Measurements from ENCODE around the gene PRKACG.

PRKACG gene

GRCh38 chr9:68969538-68969937 is 44.4 kb downstream of the PRKACG start:
- intact Hi-C loops (cut with DNase I; ENCODE audit: low total_unique reads): no loop called here

GRCh38 chr9:68967800-68968199 is 46.1 kb downstream of the PRKACG start:
- TF ChIP-seq, protein P1, sequence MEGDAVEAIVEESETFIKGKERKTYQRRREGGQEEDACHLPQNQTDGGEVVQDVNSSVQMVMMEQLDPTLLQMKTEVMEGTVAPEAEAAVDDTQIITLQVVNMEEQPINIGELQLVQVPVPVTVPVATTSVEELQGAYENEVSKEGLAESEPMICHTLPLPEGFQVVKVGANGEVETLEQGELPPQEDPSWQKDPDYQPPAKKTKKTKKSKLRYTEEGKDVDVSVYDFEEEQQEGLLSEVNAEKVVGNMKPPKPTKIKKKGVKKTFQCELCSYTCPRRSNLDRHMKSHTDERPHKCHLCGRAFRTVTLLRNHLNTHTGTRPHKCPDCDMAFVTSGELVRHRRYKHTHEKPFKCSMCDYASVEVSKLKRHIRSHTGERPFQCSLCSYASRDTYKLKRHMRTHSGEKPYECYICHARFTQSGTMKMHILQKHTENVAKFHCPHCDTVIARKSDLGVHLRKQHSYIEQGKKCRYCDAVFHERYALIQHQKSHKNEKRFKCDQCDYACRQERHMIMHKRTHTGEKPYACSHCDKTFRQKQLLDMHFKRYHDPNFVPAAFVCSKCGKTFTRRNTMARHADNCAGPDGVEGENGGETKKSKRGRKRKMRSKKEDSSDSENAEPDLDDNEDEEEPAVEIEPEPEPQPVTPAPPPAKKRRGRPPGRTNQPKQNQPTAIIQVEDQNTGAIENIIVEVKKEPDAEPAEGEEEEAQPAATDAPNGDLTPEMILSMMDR (IDR thresholded peaks at IDR 0.05): no peak
- no peak for DNase-seq
- no peaks in the 10 kb centered on the region for H3K9me3 ChIP-seq
- intact Hi-C loops (cut with DNase I; ENCODE audit: low total_unique reads): no loop called here
- H3K27me3 ChIP-seq: no peaks in the 10 kb centered on the region
- H3K4me3 ChIP-seq: no peak overlapping the region
- no peaks in the 10 kb centered on the region for H3K36me3 ChIP-seq
- H3K4me1 ChIP-seq: no peaks in the 10 kb centered on the region
- no peak overlapping the region for H3K27ac ChIP-seq

More at GRCh38 chr9:68969538-68969937, 44.4 kb downstream of the PRKACG start:
- no peaks in the 10 kb centered on the region for H3K36me3 ChIP-seq
- H3K27me3 ChIP-seq: no peaks in the 10 kb centered on the region
- no peaks in the 10 kb centered on the region for H3K9me3 ChIP-seq
- H3K27ac ChIP-seq: no peak overlapping the region
- no peaks in the 10 kb centered on the region for H3K4me1 ChIP-seq
- no peak overlapping the region for H3K4me3 ChIP-seq
- DNase-seq: no peak
- TF ChIP-seq, protein P1 (IDR thresholded peaks at IDR 0.05): no peak

DNA sequence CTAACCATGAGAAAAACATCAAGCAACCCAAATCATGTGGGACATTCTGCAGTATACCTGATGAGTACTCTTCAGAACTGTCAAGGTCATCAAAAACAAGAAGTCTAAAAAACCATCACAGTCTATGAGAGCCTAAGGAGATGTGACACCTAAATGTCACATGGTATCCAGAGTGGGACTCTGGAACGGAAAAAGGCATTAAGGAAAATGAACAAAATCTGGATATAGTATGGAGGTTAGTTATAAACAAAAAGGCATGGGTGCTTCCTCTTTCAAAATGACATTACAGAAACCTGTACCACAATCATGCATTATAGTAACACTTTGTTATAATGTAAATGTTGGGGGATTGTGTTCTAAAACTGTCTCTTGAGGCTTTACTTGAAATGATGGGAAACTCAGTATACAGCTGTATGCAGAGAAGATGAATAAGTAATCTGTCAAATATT is 47.4 kb downstream of the PRKACG start:
- intact Hi-C loops (cut with DNase I; ENCODE audit: low total_unique reads): no loop called here
- TF ChIP-seq, protein P1 (IDR thresholded peaks at IDR 0.05): no peak

GRCh38 chr9:68964765-68965164 is 49.1 kb downstream of the PRKACG start:
- Histone ChIP-seq H3K27me3 (no peaks in the 10 kb centered on the region), H3K4me1 (no peaks in the 10 kb centered on the region), H3K36me3 (no peaks in the 10 kb centered on the region), H3K4me3 (no peak overlapping the region), H3K9me3 (no peaks in the 10 kb centered on the region), H3K27ac (no peak overlapping the region)
- intact Hi-C loops (cut with DNase I; ENCODE audit: low total_unique reads): no loop called here
- TF ChIP-seq, protein P1 (IDR thresholded peaks at IDR 0.05): no peak
- no peak for DNase-seq

More for the DNA sequence above, 47.4 kb downstream of the PRKACG start:
- no peaks in the 10 kb centered on the region for H3K4me1 ChIP-seq
- H3K36me3 ChIP-seq: no peaks in the 10 kb centered on the region
- DNase-seq: no peak
- H3K4me3 ChIP-seq: no peak overlapping the region
- no peak overlapping the region for H3K27ac ChIP-seq
- H3K9me3 ChIP-seq: no peaks in the 10 kb centered on the region
- H3K27me3 ChIP-seq: no peaks in the 10 kb centered on the region

DNA sequence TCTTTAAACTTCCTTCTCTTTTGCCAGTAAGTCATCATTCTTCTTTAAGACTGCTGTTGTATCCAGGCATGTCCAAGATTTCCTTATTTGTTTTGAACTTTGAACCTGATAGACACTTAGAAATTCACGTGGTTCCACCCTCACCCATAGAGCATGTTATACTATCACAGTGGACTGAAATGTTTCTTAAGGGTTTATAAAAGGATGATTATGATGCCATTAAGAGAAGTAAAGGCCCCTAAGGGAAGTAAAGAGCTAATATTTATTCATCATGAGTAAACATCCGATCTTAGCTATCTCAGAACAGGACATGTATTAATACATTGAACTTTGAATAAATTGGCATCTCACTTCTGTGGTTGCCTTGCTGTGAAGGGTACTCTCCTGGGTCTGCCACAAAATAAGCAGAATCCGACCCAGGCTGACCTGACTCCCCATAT is 49.8 kb downstream of the PRKACG start:
- no peaks in the 10 kb centered on the region for H3K4me1 ChIP-seq
- intact Hi-C loops (cut with DNase I; ENCODE audit: low total_unique reads): no loop called here
- no peak for DNase-seq
- no peak overlapping the region for H3K4me3 ChIP-seq
- TF ChIP-seq, protein P1 (IDR thresholded peaks at IDR 0.05): no peak
- no peak overlapping the region for H3K27ac ChIP-seq
- H3K9me3 ChIP-seq: no peaks in the 10 kb centered on the region
- H3K27me3 ChIP-seq: no peaks in the 10 kb centered on the region
- no peaks in the 10 kb centered on the region for H3K36me3 ChIP-seq

DNA sequence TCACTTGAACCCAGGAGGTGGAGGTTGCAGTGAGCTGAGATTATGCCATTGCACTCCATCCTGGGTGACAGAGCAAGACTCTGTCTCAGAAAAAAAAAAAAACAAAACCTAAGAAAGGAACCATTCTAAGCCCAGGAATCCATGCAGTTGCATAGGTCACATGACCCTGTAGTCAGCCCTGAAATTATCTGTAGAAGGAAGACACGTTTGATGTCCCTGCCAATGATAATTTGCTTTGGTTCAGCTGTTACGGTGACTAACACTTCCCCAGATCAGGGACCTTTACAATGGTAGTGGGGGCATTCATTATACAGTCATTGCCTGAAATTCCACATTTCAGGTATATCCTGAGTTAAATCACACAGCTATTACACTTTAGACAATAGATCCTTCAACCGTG is 50.5 kb downstream of the PRKACG start:
- no peaks in the 10 kb centered on the region for H3K27me3 ChIP-seq
- no peaks in the 10 kb centered on the region for H3K9me3 ChIP-seq
- TF ChIP-seq, protein P1 (IDR thresholded peaks at IDR 0.05): no peak
- DNase-seq: no peak
- intact Hi-C loops (cut with DNase I; ENCODE audit: low total_unique reads): no loop called here
- H3K27ac ChIP-seq: no peak overlapping the region
- no peaks in the 10 kb centered on the region for H3K36me3 ChIP-seq
- H3K4me3 ChIP-seq: no peak overlapping the region
- no peaks in the 10 kb centered on the region for H3K4me1 ChIP-seq
